Skeletal muscle tissue (tissue), 4 donors: ENCODE results near the gene JAZF1. TPM values are rescaled to one million over a fixed set of nuclear protein-coding genes. Genes with fewer than 3 reads are reported as not detected.
A peak's percentile ranks its signal among the peaks of the same experiment; 100 is the strongest.

Experiments
- H3K27ac ChIP-seq: one replicate; pipeline ENCODE4 v1.7.0; 2013; ENCODE audit warnings: mild to moderate bottlenecking, low read depth, low read length, inconsistent platforms
- H3K27me3 ChIP-seq, 3 donors: one replicate each; pipeline ENCODE4 v1.7.0; 2013; ENCODE audit warnings: low read length in 3 of 3; ENCODE audit not compliant: control insufficient read depth in 3 of 3, insufficient read depth in 3 of 3
- H3K36me3 ChIP-seq, 3 donors: one replicate each; pipeline ENCODE4 v1.7.0; 2013; ENCODE audit warnings: low read length in 3 of 3; ENCODE audit not compliant: control insufficient read depth in 3 of 3, insufficient read depth in 3 of 3
- H3K4me1 ChIP-seq, 3 donors: one replicate each; pipeline ENCODE4 v1.7.0; 2013; ENCODE audit warnings: low read length in 3 of 3, mild to moderate bottlenecking in 3 of 3; ENCODE audit not compliant: control insufficient read depth in 3 of 3, insufficient read depth in 3 of 3
- H3K4me3 ChIP-seq, 3 donors: one replicate each; pipeline ENCODE4 v1.7.0; 2013; ENCODE audit warnings: low read length in 3 of 3
- H3K9ac ChIP-seq, 3 donors: one replicate each; pipeline ENCODE4 v1.7.0; 2013; ENCODE audit warnings: low read length in 3 of 3, mild to moderate bottlenecking in 3 of 3, moderate library complexity in 2 of 3, low read depth in 1 of 3
- H3K9me3 ChIP-seq, 3 donors: one replicate each; pipeline ENCODE4 v1.7.0; 2013; ENCODE audit warnings: low read length in 3 of 3; ENCODE audit not compliant: control insufficient read depth in 3 of 3
- total RNA-seq: library from RNA; depleted of rRNA; stranded (reverse); fragments of >200 nt; gene quantifications from one replicate; pipeline ENCODE4 v1.2.3, GENCODE V29; 2014
- donor health status: Osteomylitis.

Gene JAZF1
- total RNA-seq, 1 donor from 2014 or later: 7.3 TPM

GRCh38 chr7:28133872-28134271 lies 46.7 kb downstream of the JAZF1 start:
- H3K4me1 ChIP-seq: peaks cover 0 to 3% (median under 1%) of the 10 kb centered on the region in 3 donors

GRCh38 chr7:28132959-28133870 lies 47.4 kb downstream of the JAZF1 start:
- Histone ChIP-seq H3K9ac (no peak overlapping the region), H3K36me3 (no peaks in the 10 kb centered on the region), H3K9me3 (no peaks in the 10 kb centered on the region), H3K4me1 (peaks cover 0 to 3% (median 0%) of the 10 kb centered on the region in 3 donors), H3K27ac (no peak overlapping the region), H3K4me3 (no peak overlapping the region), H3K27me3 (no peaks in the 10 kb centered on the region)

More at GRCh38 chr7:28133872-28134271, 46.7 kb downstream of the JAZF1 start:
- Histone ChIP-seq H3K9me3 (no peaks in the 10 kb centered on the region), H3K9ac (no peak overlapping the region), H3K27me3 (no peaks in the 10 kb centered on the region), H3K36me3 (no peaks in the 10 kb centered on the region), H3K4me3 (no peak overlapping the region), H3K27ac (no peak overlapping the region)

GRCh38 chr7:28130277-28130676 lies 50.3 kb downstream of the JAZF1 start:
- no peaks in the 10 kb centered on the region for H3K36me3 ChIP-seq
- no peaks in the 10 kb centered on the region for H3K9me3 ChIP-seq
- no peak overlapping the region for H3K27ac ChIP-seq
- H3K9ac ChIP-seq: no peak overlapping the region
- H3K4me3 ChIP-seq: no peak overlapping the region
- no peaks in the 10 kb centered on the region for H3K27me3 ChIP-seq
- peaks cover 0 to 7% (median 6%) of the 10 kb centered on the region in 3 donors for H3K4me1 ChIP-seq

- Histone ChIP-seq H3K27ac (no peak overlapping the region), H3K9me3 (no peaks in the 10 kb centered on the region), H3K36me3 (no peaks in the 10 kb centered on the region), H3K4me3 (no peak overlapping the region), H3K9ac (no peak overlapping the region), H3K4me1 (peaks cover 0 to 10% (median 7%) of the 10 kb centered on the region in 3 donors), H3K27me3 (no peaks in the 10 kb centered on the region)
Measured at GRCh38 chr7:28128608-28129007, 52.0 kb downstream of the JAZF1 start.

- no peak overlapping the region for H3K9ac ChIP-seq
- no peaks in the 10 kb centered on the region for H3K36me3 ChIP-seq
- H3K9me3 ChIP-seq: no peaks in the 10 kb centered on the region
- no peaks in the 10 kb centered on the region for H3K27me3 ChIP-seq
- H3K4me1 ChIP-seq: peaks cover 0 to 9% (median 7%) of the 10 kb centered on the region in 3 donors
- H3K27ac ChIP-seq: no peak overlapping the region
- no peak overlapping the region for H3K4me3 ChIP-seq
Measured at GRCh38 chr7:28126410-28127041, 54.1 kb downstream of the JAZF1 start.

GRCh38 chr7:28125431-28126409 lies 54.9 kb downstream of the JAZF1 start:
- Histone ChIP-seq H3K9me3 (no peaks in the 10 kb centered on the region), H3K27ac (peak overlapping the region; percentile 22), H3K4me3 (no peak overlapping the region), H3K36me3 (no peaks in the 10 kb centered on the region), H3K4me1 (peaks cover 0 to 8% (median 7%) of the 10 kb centered on the region in 3 donors), H3K27me3 (no peaks in the 10 kb centered on the region), H3K9ac (no peak overlapping the region)

- no peaks in the 10 kb centered on the region for H3K9me3 ChIP-seq
- no peaks in the 10 kb centered on the region for H3K36me3 ChIP-seq
- H3K27ac ChIP-seq: no peak overlapping the region
- no peak overlapping the region for H3K9ac ChIP-seq
- no peak overlapping the region for H3K4me3 ChIP-seq
- H3K4me1 ChIP-seq: peaks cover 0 to 8% (median 7%) of the 10 kb centered on the region in 3 donors
- H3K27me3 ChIP-seq: no peaks in the 10 kb centered on the region
Measured at GRCh38 chr7:28124413-28124812, 56.2 kb downstream of the JAZF1 start.

GRCh38 chr7:28123752-28124151 lies 56.8 kb downstream of the JAZF1 start:
- no peaks in the 10 kb centered on the region for H3K27me3 ChIP-seq
- H3K4me3 ChIP-seq: no peak overlapping the region
- no peak overlapping the region for H3K9ac ChIP-seq
- no peaks in the 10 kb centered on the region for H3K9me3 ChIP-seq
- H3K4me1 ChIP-seq: peaks cover 0 to 8% (median 7%) of the 10 kb centered on the region in 3 donors
- H3K27ac ChIP-seq: no peak overlapping the region
- H3K36me3 ChIP-seq: no peaks in the 10 kb centered on the region

GRCh38 chr7:28121496-28121895 lies 59.1 kb downstream of the JAZF1 start:
- H3K9ac ChIP-seq: no peak overlapping the region
- no peaks in the 10 kb centered on the region for H3K27me3 ChIP-seq
- no peak overlapping the region for H3K4me3 ChIP-seq
- H3K4me1 ChIP-seq: peaks cover 0 to 8% (median 7%) of the 10 kb centered on the region in 3 donors
- no peaks in the 10 kb centered on the region for H3K36me3 ChIP-seq
- no peak overlapping the region for H3K27ac ChIP-seq
- H3K9me3 ChIP-seq: no peaks in the 10 kb centered on the region
